ENCODE measurements around the gene ANKS1A.
A peak's percentile ranks its signal among the peaks of the same experiment; 100 is the strongest.
"Not testable (repeated sequence)": the region's sequence is repeated elsewhere in the genome, so short reads cannot be mapped to it uniquely, and the experiment has no call there.

The ANKS1A gene

GRCh38 chr6:35088281-35089215 is 199.5 kb downstream of the ANKS1A start:
- DNase-seq: no peak

- no peak for DNase-seq
These were observed 200.3 kb downstream of the ANKS1A start for GRCh38 chr6:35089216-35089934.

GRCh38 chr6:35089935-35090505 is 201.0 kb downstream of the ANKS1A start:
- DNase-seq: no peak

GRCh38 chr6:35090734-35091133 is 201.7 kb downstream of the ANKS1A start:
- DNase-seq: no peak

- no peak for DNase-seq
These were observed 202.5 kb downstream of the ANKS1A start for GRCh38 chr6:35091346-35092083.

GRCh38 chr6:35092362-35093117 is 203.5 kb downstream of the ANKS1A start:
- DNase-seq: no peak

- no peak for DNase-seq
These were observed 204.0 kb downstream of the ANKS1A start for GRCh38 chr6:35093118-35093445.

- DNase-seq: no peak
These were observed 204.7 kb downstream of the ANKS1A start for GRCh38 chr6:35093783-35094182.

GRCh38 chr6:35094183-35094582 is 205.1 kb downstream of the ANKS1A start:
- DNase-seq: no peak

- DNase-seq: peak; percentile 42
These were observed 207.2 kb downstream of the ANKS1A start for GRCh38 chr6:35096129-35096862.

GRCh38 chr6:35099116-35099515 is 210.1 kb downstream of the ANKS1A start:
- DNase-seq: no peak

- no peak for DNase-seq
These were observed 216.0 kb downstream of the ANKS1A start for GRCh38 chr6:35105078-35105477.

GRCh38 chr6:35106061-35106460 is 217.0 kb downstream of the ANKS1A start:
- not testable (repeated sequence) for DNase-seq

GRCh38 chr6:35107208-35107607 is 218.2 kb downstream of the ANKS1A start:
- DNase-seq: not testable (repeated sequence)

GRCh38 chr6:35107761-35108160 is 218.7 kb downstream of the ANKS1A start:
- not testable (repeated sequence) for DNase-seq

GRCh38 chr6:35108309-35108885 is 219.3 kb downstream of the ANKS1A start:
- DNase-seq: no peak

- no peak for DNase-seq
These were observed 231.7 kb downstream of the ANKS1A start for GRCh38 chr6:35120746-35121145.

GRCh38 chr6:35124356-35124755 is 235.3 kb downstream of the ANKS1A start:
- no peak for DNase-seq

GRCh38 chr6:35128042-35128441 is 239.0 kb downstream of the ANKS1A start:
- no peak for DNase-seq

- no peak for DNase-seq
These were observed 239.4 kb downstream of the ANKS1A start for GRCh38 chr6:35128496-35128895.

- DNase-seq: no peak
These were observed 247.1 kb downstream of the ANKS1A start for GRCh38 chr6:35136185-35136584.
